Endothelial cell of umbilical vein (primary cell): ENCODE data around the gene AKR7A2. TPM values are rescaled to one million over a fixed set of nuclear protein-coding genes. Genes with fewer than 3 reads are reported as not detected.

ENCODE experiments used
- BruUV-seq: library from RNA; stranded (reverse); fragments of 400-500 nt; replicated peaks from 2 replicates; lab custom pipeline; 2021; lab: Mats Ljungman, UMichigan
- CTCF ChIA-PET: fragments of 300-600, 350-600 bp; sonication (Branson Sonifier 250); formaldehyde crosslinking; loops from one replicate; lab custom pipeline; 2021; ENCODE audit warnings: antibody characterized with exemption, inconsistent platforms; lab: Charles Lee
- POLR2A ChIA-PET: fragments of 300-600, 350-600 bp; sonication (Branson Sonifier 250); formaldehyde crosslinking; loops from one replicate; lab custom pipeline; 2021; ENCODE audit warnings: antibody characterized with exemption, inconsistent platforms; lab: Charles Lee
- DNase-seq: peaks from one replicate; pipeline ENCODE4 v3.0.0-alpha.2; 2011; ENCODE audit warnings: low read depth, low spot score
- FAIRE-seq: peaks from 2 replicates; lab custom pipeline; 2011; peaks lifted over from hg19 to GRCh38; lab: Jason Lieb, UNC
- H2AFZ ChIP-seq: 2 replicates; pipeline ENCODE4 v1.6.0; 2012; ENCODE audit warnings: low read depth, low read length, control low read depth, inconsistent platforms
- H3K27ac ChIP-seq: 2 replicates; pipeline ENCODE4 v1.5.1; 2011; ENCODE audit warnings: low read depth, mild to moderate bottlenecking, control low read depth, low read length, moderate library complexity; ENCODE audit not compliant: insufficient read depth
- H3K27me3 ChIP-seq, 2 experiments: 2 replicates each; pipeline versions ENCODE4 v1.6.0 to v1.6.1; 2011; ENCODE audit warnings: low read length in 2 of 2, mixed read lengths in 1 of 2; ENCODE audit not compliant: control insufficient read depth in 2 of 2, insufficient read depth in 2 of 2
- H3K36me3 ChIP-seq, 2 experiments: 2 replicates in 1 of 2; 3 replicates in 1 of 2; pipeline ENCODE4 v1.5.1; 2011; ENCODE audit warnings: low read length in 2 of 2, mild to moderate bottlenecking in 1 of 2, moderate library complexity in 1 of 2; ENCODE audit not compliant: control insufficient read depth in 2 of 2, insufficient read depth in 2 of 2; ENCODE audit errors: extremely low read depth in 1 of 2
- H3K4me1 ChIP-seq: 3 replicates; pipeline ENCODE4 v1.5.1; 2011; ENCODE audit warnings: mild to moderate bottlenecking, low read length; ENCODE audit not compliant: control insufficient read depth, insufficient read depth; ENCODE audit errors: extremely low read depth
- H3K4me2 ChIP-seq: 2 replicates; pipeline ENCODE4 v1.6.1; 2011; ENCODE audit warnings: low read length, control low read depth, mixed read lengths; ENCODE audit not compliant: insufficient read depth
- H3K4me3 ChIP-seq, 3 experiments: fragments of 200-600 bp in 1 of 3; sonication (generic), shearing (Covaris generic) in 1 of 3; replicated peaks in 1 of 3; 2 replicates each; pipeline ENCODE4 v1.5.1; 2011 to 2016; ENCODE audit warnings: control low read depth in 3 of 3, low read length in 3 of 3, mild to moderate bottlenecking in 2 of 3, inconsistent platforms in 1 of 3, low read depth in 1 of 3, moderate library complexity in 1 of 3; ENCODE audit not compliant: insufficient read depth in 1 of 3
- H3K79me2 ChIP-seq: 2 replicates; pipeline ENCODE4 v1.6.0; 2012; ENCODE audit warnings: low read length, inconsistent platforms; ENCODE audit not compliant: control insufficient read depth, insufficient read depth
- H3K9ac ChIP-seq: replicated peaks from 2 replicates; pipeline ENCODE3; 2011; ENCODE audit warnings: low read length, control low read depth; ENCODE audit not compliant: insufficient read depth; ENCODE audit errors: extremely low read depth
- H3K9me1 ChIP-seq: replicated peaks from 3 replicates; pipeline ENCODE4 v1.6.0; 2011; ENCODE audit warnings: mild to moderate bottlenecking, low read length; ENCODE audit not compliant: control insufficient read depth, insufficient read depth; ENCODE audit errors: extremely low read depth
- H3K9me3 ChIP-seq: replicated peaks from 2 replicates; pipeline ENCODE4 v1.5.1; 2012; ENCODE audit warnings: low read length, inconsistent platforms; ENCODE audit not compliant: control insufficient read depth, insufficient read depth
- H4K20me1 ChIP-seq: replicated peaks from 2 replicates; pipeline ENCODE3; 2011; ENCODE audit warnings: mild to moderate bottlenecking, low read length; ENCODE audit not compliant: control insufficient read depth, insufficient read depth; ENCODE audit errors: extremely low read depth
- EZH2 ChIP-seq: IDR thresholded peaks from 2 replicates; pipeline ENCODE4 v1.6.1; 2012; ENCODE audit warnings: borderline replicate concordance, low read depth, mild to moderate bottlenecking, moderate library complexity, low read length, inconsistent platforms; ENCODE audit not compliant: severe bottlenecking
- FOS ChIP-seq: IDR thresholded peaks from 2 replicates; pipeline ENCODE4 v1.6.1; 2011; ENCODE audit warnings: mild to moderate bottlenecking, low read length, moderate library complexity, borderline replicate concordance; ENCODE audit not compliant: insufficient read depth
- GATA2 ChIP-seq: IDR thresholded peaks from 2 replicates; pipeline ENCODE4 v1.7.0; 2011; ENCODE audit warnings: low read depth, mild to moderate bottlenecking, moderate library complexity, mixed read lengths, low read length; ENCODE audit not compliant: insufficient read length, insufficient read depth
- JUN ChIP-seq: IDR thresholded peaks from 2 replicates; pipeline ENCODE4 v1.6.1; 2011; ENCODE audit warnings: borderline replicate concordance, low read depth; ENCODE audit not compliant: insufficient read length, insufficient read depth
- MYC ChIP-seq: IDR thresholded peaks from one replicate; pipeline ENCODE4 v1.6.1; 2011; ENCODE audit warnings: mild to moderate bottlenecking, low read depth, low read length
- POLR2A ChIP-seq: IDR thresholded peaks from 2 replicates; pipeline ENCODE4 v1.6.1; 2012; ENCODE audit warnings: low read depth, mild to moderate bottlenecking, control low read depth, low read length
- POLR2AphosphoS5 ChIP-seq: IDR thresholded peaks from 2 replicates; pipeline ENCODE4 v1.6.1; 2012; ENCODE audit warnings: low read depth, mild to moderate bottlenecking, control low read depth, low read length, moderate library complexity; ENCODE audit not compliant: insufficient read depth
- dilution Hi-C: fragments of 300-500 bp; cut with MboI; formaldehyde crosslinking; loops from one replicate; pipeline ENCODE4 v1.15.0; 2019; ENCODE audit warnings: low sequenced_read_pairs; ENCODE audit not compliant: extremely low pct_ligation_motif_present
- intact Hi-C: fragments of 100-400 bp; cut with micrococcal nuclease; formaldehyde crosslinking; loops from one replicate; pipeline ENCODE4 v1.10.0; 2022
- polyA plus RNA-seq, 4 experiments: library from polyadenylated mRNA; depleted of rRNA in 3 of 4; stranded (reverse) in 3 of 4; unstranded in 1 of 4; fragments of >200 nt; gene quantifications; 2 replicates each; pipeline versions ENCODE4 v1.2.1 to v1.2.3, GENCODE V29; 2011 to 2012; ENCODE audit warnings: missing spikeins in 1 of 4
- total RNA-seq: library from RNA; stranded (reverse); gene quantifications from 2 replicates; pipeline ENCODE4 v1.2.3, GENCODE V29; 2021
- TF ChIP-seq, protein P1 (sequence below), 2 donors: IDR thresholded peaks; 1 replicate in 1 of 2; 2 replicates in 1 of 2; pipeline ENCODE4 v1.5.1; 2011; ENCODE audit warnings: low read length in 2 of 2, mild to moderate bottlenecking in 2 of 2, moderate library complexity in 2 of 2, control low read depth in 1 of 2, inconsistent platforms in 1 of 2, low read depth in 1 of 2; ENCODE audit not compliant: insufficient read depth in 1 of 2; ENCODE audit errors: extremely low read depth in 1 of 2
- TF ChIP-seq, protein P2 (sequence below): IDR thresholded peaks from 2 replicates; pipeline ENCODE4 v1.6.1; 2011; ENCODE audit not compliant: insufficient read depth, insufficient read length

AKR7A2 gene
- total and polyA plus RNA-seq, 2 donors (not counting 3 experiments of a cell fraction or from before 2014, with no cell fraction given), result 48.0 to 70.7 TPM

DNA sequence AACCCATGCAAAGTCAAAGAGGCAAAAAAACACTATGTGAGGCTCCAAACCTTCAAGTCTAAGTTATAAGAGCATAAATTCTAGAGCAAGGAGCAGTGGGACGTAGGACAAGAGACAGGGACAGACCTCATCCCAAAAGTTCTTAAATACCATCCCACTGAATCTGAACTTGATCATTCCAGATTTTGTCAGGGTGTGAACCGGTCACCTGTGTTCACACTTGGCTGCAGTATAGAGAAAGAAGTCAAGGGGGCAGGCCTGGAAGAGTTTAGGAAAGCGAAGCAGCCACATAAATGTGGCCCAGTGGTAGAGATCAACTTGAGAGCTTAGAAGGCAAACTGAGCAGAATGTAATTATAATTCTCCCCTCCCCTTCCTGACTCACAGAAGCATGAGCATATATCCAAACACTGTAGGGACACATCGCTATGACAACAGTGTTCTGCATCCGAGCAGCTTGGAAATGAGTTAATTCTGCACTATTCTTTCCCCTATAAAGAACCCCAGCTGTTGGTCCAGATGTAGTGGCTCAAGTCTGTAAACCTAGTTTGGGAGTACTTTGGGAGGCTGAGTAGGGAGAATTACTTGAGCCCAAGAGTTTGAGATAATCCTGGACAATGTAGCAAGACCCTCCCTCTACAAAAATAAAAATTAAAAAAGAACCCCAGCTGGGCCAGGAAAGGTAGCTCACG lies 2.7 kb downstream of the AKR7A2 start:
- no TSS peak for BruUV-seq
- Histone ChIP-seq H3K9me3 (no peaks in the 10 kb centered on the region), H3K4me2 (no peak overlapping the region), H3K27ac (no peak overlapping the region), H2AFZ (no peak overlapping the region), H3K4me1 (peaks cover 13% of the 10 kb centered on the region), H3K27me3 (no peaks in the 10 kb centered on the region), H3K9ac (no peak overlapping the region), H3K36me3 (peaks cover 8 to 18% of the 10 kb centered on the region in 2 experiments), H3K9me1 (no peaks in the 10 kb centered on the region), H3K4me3 (no peak overlapping the region), H3K79me2 (peaks cover 12% of the 10 kb centered on the region), H4K20me1 (no peaks in the 10 kb centered on the region)
- DNase-seq (no peak), FAIRE-seq (peak; percentile 56)
- TF ChIP-seq GATA2 (no peak), JUN (no peak), EZH2 (no peak), FOS (no peak), POLR2AphosphoS5 (no peak), MYC (no peak), POLR2A (no peak)
- TF ChIP-seq, protein P1, sequence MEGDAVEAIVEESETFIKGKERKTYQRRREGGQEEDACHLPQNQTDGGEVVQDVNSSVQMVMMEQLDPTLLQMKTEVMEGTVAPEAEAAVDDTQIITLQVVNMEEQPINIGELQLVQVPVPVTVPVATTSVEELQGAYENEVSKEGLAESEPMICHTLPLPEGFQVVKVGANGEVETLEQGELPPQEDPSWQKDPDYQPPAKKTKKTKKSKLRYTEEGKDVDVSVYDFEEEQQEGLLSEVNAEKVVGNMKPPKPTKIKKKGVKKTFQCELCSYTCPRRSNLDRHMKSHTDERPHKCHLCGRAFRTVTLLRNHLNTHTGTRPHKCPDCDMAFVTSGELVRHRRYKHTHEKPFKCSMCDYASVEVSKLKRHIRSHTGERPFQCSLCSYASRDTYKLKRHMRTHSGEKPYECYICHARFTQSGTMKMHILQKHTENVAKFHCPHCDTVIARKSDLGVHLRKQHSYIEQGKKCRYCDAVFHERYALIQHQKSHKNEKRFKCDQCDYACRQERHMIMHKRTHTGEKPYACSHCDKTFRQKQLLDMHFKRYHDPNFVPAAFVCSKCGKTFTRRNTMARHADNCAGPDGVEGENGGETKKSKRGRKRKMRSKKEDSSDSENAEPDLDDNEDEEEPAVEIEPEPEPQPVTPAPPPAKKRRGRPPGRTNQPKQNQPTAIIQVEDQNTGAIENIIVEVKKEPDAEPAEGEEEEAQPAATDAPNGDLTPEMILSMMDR (IDR thresholded peaks at IDR 0.05; ENCODE audit: extremely low read depth in 1 of 2, insufficient read depth in 1 of 2, low read depth in 1 of 2, low read length in 2 of 2), result no peak
- TF ChIP-seq, protein P2, sequence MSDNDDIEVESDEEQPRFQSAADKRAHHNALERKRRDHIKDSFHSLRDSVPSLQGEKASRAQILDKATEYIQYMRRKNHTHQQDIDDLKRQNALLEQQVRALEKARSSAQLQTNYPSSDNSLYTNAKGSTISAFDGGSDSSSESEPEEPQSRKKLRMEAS, result no peak
- POLR2A ChIA-PET, result no interaction called here
- dilution Hi-C loops, result no loop called here
- intact Hi-C loops, result no loop called here
- CTCF ChIA-PET, result no interaction called here
